IMR-90 (cell line): ENCODE results near the gene ZNF362. TPM values are rescaled to one million over a fixed set of nuclear protein-coding genes. Genes with fewer than 3 reads are reported as not detected.
A peak's percentile ranks its signal among the peaks of the same experiment; 100 is the strongest.

Source experiments
- ATAC-seq: fragments of 200-7000 bp; cut with Tn5 transposase; 2 replicates; pipeline ENCODE4 v1.9.1; 2020; ENCODE audit warnings: low read depth, mild to moderate bottlenecking, moderate library complexity
- BruUV-seq: library from RNA; stranded (reverse); fragments of 400-500 nt; replicated peaks from 2 replicates; lab custom pipeline; 2021; lab: Mats Ljungman, UMichigan
- CTCF ChIA-PET: fragments of 300-600 bp; formaldehyde crosslinking; extraction: SDS; loops from one replicate; lab custom pipeline; 2021; ENCODE audit warnings: antibody characterized with exemption; lab: Yijun Ruan, JAX
- POLR2A ChIA-PET: fragments of 300-600 bp; sonication (Branson Sonifier 250); formaldehyde crosslinking; loops from one replicate; lab custom pipeline; 2022; ENCODE audit warnings: antibody characterized with exemption; ENCODE audit not compliant: unreplicated experiment; lab: Charles Lee
- DNase-seq: peaks from one replicate; pipeline ENCODE4 v3.0.0; 2013
- H2AFZ ChIP-seq: replicated peaks from 2 replicates; pipeline ENCODE3; 2013; ENCODE audit warnings: low read length, mild to moderate bottlenecking; ENCODE audit not compliant: poor library complexity
- H2AK5ac ChIP-seq: 2 replicates; pipeline ENCODE4 v1.6.1; 2013; ENCODE audit warnings: low read depth, low read length, inconsistent platforms
- H2AK9ac ChIP-seq: replicated peaks from 2 replicates; pipeline ENCODE3; 2013; ENCODE audit warnings: mild to moderate bottlenecking, low read depth, low read length, moderate library complexity; ENCODE audit not compliant: poor library complexity
- H2BK120ac ChIP-seq: 2 replicates; pipeline ENCODE4 v1.6.1; 2013; ENCODE audit warnings: low read depth, low read length, inconsistent platforms
- H2BK15ac ChIP-seq: 3 replicates; pipeline ENCODE4 v1.6.1; 2013; ENCODE audit warnings: low read depth, low read length, inconsistent platforms
- H2BK20ac ChIP-seq: 2 replicates; pipeline ENCODE4 v1.6.1; 2013; ENCODE audit warnings: low read depth, mild to moderate bottlenecking, inconsistent platforms, low read length, moderate library complexity
- H2BK5ac ChIP-seq: 2 replicates; pipeline ENCODE4 v1.6.1; 2013; ENCODE audit warnings: mild to moderate bottlenecking, low read depth, low read length, inconsistent platforms; ENCODE audit not compliant: poor library complexity, severe bottlenecking
- H3K14ac ChIP-seq: replicated peaks from 2 replicates; pipeline ENCODE4 v1.6.1; 2013; ENCODE audit warnings: low read depth, low read length, inconsistent platforms
- H3K18ac ChIP-seq: 2 replicates; pipeline ENCODE4 v1.6.1; 2013; ENCODE audit warnings: low read depth, low read length, control low read depth
- H3K23ac ChIP-seq: 2 replicates; pipeline ENCODE4 v1.6.1; 2013; ENCODE audit warnings: low read depth, low read length, inconsistent platforms
- H3K27ac ChIP-seq: 2 replicates; pipeline ENCODE4 v1.5.1; 2013; ENCODE audit warnings: mild to moderate bottlenecking, control low read depth, low read length; ENCODE audit not compliant: insufficient read depth
- H3K27me3 ChIP-seq: 2 replicates; pipeline ENCODE4 v1.6.1; 2013; ENCODE audit warnings: low read length; ENCODE audit not compliant: control insufficient read depth, insufficient read depth
- H3K36me3 ChIP-seq: 2 replicates; pipeline ENCODE4 v1.6.1; 2013; ENCODE audit warnings: low read length, mixed read lengths; ENCODE audit not compliant: control insufficient read depth, insufficient read depth
- H3K4ac ChIP-seq: 2 replicates; pipeline ENCODE4 v1.6.1; 2013; ENCODE audit warnings: low read depth, low read length, inconsistent platforms
- H3K4me1 ChIP-seq: 2 replicates; pipeline ENCODE4 v1.6.1; 2013; ENCODE audit warnings: low read length, mixed read lengths; ENCODE audit not compliant: control insufficient read depth, insufficient read depth
- H3K4me2 ChIP-seq: 2 replicates; pipeline ENCODE4 v1.6.1; 2013; ENCODE audit warnings: low read depth, mild to moderate bottlenecking, control low read depth, low read length, moderate library complexity
- H3K4me3 ChIP-seq: 2 replicates; pipeline ENCODE4 v1.5.1; 2013; ENCODE audit warnings: low read depth, mild to moderate bottlenecking, control low read depth, low read length, moderate library complexity; ENCODE audit not compliant: insufficient read depth
- H3K56ac ChIP-seq: 2 replicates; pipeline ENCODE4 v1.6.1; 2013; ENCODE audit warnings: low read length, inconsistent platforms; ENCODE audit not compliant: insufficient read depth; ENCODE audit errors: extremely low read depth
- H3K79me1 ChIP-seq, 2 experiments: 2 replicates each; pipeline ENCODE4 v1.6.1; 2013; ENCODE audit warnings: low read length in 2 of 2, inconsistent platforms in 1 of 2, low read depth in 1 of 2
- H3K9ac ChIP-seq: 2 replicates; pipeline ENCODE4 v1.6.1; 2013; ENCODE audit warnings: low read depth, low read length, control low read depth
- H3K9me1 ChIP-seq: 2 replicates; pipeline ENCODE4 v1.6.1; 2013; ENCODE audit warnings: low read length, inconsistent platforms; ENCODE audit not compliant: insufficient read depth
- H3K9me3 ChIP-seq: 2 replicates; pipeline ENCODE4 v1.6.1; 2013; ENCODE audit warnings: low read length; ENCODE audit not compliant: control insufficient read depth, insufficient read depth
- H4K20me1 ChIP-seq: 2 replicates; pipeline ENCODE4 v1.6.1; 2013; ENCODE audit warnings: low read length, inconsistent platforms; ENCODE audit not compliant: insufficient read depth
- H4K5ac ChIP-seq: 2 replicates; pipeline ENCODE4 v1.6.1; 2013; ENCODE audit warnings: mild to moderate bottlenecking, low read depth, low read length, control low read depth
- H4K8ac ChIP-seq, 2 experiments: 2 replicates each; pipeline ENCODE4 v1.6.1; 2013; ENCODE audit warnings: low read depth in 2 of 2, low read length in 2 of 2, control low read depth in 1 of 2, inconsistent platforms in 1 of 2
- H4K91ac ChIP-seq: 2 replicates; pipeline ENCODE4 v1.6.1; 2013; ENCODE audit warnings: low read depth, low read length, inconsistent platforms; ENCODE audit not compliant: insufficient read depth
- CEBPB ChIP-seq: IDR thresholded peaks from 2 replicates; pipeline ENCODE4 v1.6.1; 2012; ENCODE audit warnings: low read depth, low read length, improper control_type of control experiment
- WGBS, 2 experiments: methylation state at CpG; one replicate each; pipeline versions ENCODE4 v1.1.5 to v1.1.7; 2013; ENCODE audit warnings: missing lambda C conversion rate in 2 of 2; ENCODE audit not compliant: insufficient read length in 1 of 2; ENCODE audit errors: extremely low coverage in 2 of 2; 5-methylcytosine and 5-hydroxymethylcytosine counted together
- dilution Hi-C: fragments of 300-500 bp; cut with HindIII; formaldehyde crosslinking; loops from one replicate; pipeline ENCODE4 v1.14.3; 2018; ENCODE audit warnings: low sequenced_read_pairs; ENCODE audit not compliant: unreplicated experiment
- in situ Hi-C: fragments of 300-500 bp; cut with MboI; formaldehyde crosslinking; loops from 3 replicates; pipeline ENCODE4 v1.14.3; 2019; ENCODE audit warnings: low sequenced_read_pairs, inconsistent platforms, mixed read lengths
- intact Hi-C: fragments of 100-400 bp; cut with micrococcal nuclease; formaldehyde crosslinking; loops from 2 replicates; pipeline ENCODE4 v1.10.0; 2022
- polyA plus RNA-seq, 3 experiments: library from polyadenylated mRNA; depleted of rRNA; stranded (reverse); fragments of >200 nt; gene quantifications; 2 replicates each; pipeline ENCODE4 v1.2.3, GENCODE V29; 2012; ENCODE audit warnings: low replicate concordance in 1 of 3
- total RNA-seq: library from RNA; depleted of rRNA; stranded (reverse); fragments of >200 nt; gene quantifications from 2 replicates; pipeline ENCODE4 v1.2.3, GENCODE V29; 2012
- TF ChIP-seq, protein P1 (sequence below): fragments of 150-350 bp; IDR thresholded peaks from 2 replicates; pipeline ENCODE4 v1.6.1; 2016; ENCODE audit warnings: low read depth, mild to moderate bottlenecking, low read length, moderate library complexity, borderline replicate concordance

The ZNF362 gene
- total and polyA plus RNA-seq, 2 of the 4 experiments (the other 2 are of a cell fraction), result 5.7 to 12.9 TPM

DNA sequence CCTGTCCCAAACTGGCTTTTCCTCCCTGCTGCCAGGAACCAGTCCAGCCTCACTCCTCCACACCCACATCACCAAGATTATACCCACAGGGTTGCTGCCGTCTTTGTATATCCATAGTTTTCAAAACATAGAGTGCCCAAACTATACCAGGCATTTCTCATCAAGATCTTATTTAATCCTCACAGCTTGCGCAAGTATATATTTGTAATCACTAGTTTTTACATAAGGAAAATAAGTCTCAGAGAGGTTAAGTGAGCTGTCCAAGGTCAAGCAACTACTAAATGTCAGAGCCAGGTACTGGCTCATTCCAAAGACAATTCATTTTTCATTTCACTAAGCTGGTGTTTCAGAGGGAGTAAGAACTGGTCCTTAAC, 34.9 kb upstream of the ZNF362 start:
- CTCF ChIA-PET, result no interaction called here

More for the DNA sequence above, 34.9 kb upstream of the ZNF362 start:
- Histone ChIP-seq H3K23ac (no peak overlapping the region), H3K9me1 (0 out of 2 replicates have a peak, but pooled peaks cover 7% of the 10 kb centered on the region), H3K56ac (no peak overlapping the region), H3K4ac (no peak overlapping the region), H2BK20ac (no peak overlapping the region), H3K18ac (no peak overlapping the region), H3K4me3 (no peak overlapping the region), H3K9ac (no peak overlapping the region), H2AK5ac (no peak overlapping the region), H3K4me1 (peaks cover 10% of the 10 kb centered on the region), H3K4me2 (no peak overlapping the region), H2AFZ (no peak overlapping the region), H4K91ac (no peak overlapping the region), H2BK120ac (no peak overlapping the region), H4K5ac (no peak overlapping the region), H2AK9ac (no peak overlapping the region), H2BK5ac (no peak overlapping the region), H3K14ac (no peak overlapping the region), H3K27me3 (peaks cover 4% of the 10 kb centered on the region), H3K9me3 (no peaks in the 10 kb centered on the region), H3K27ac (no peak overlapping the region), H2BK15ac (no peak overlapping the region), H4K8ac (no peak overlapping the region), H4K20me1 (no peaks in the 10 kb centered on the region), H3K36me3 (no peaks in the 10 kb centered on the region), H3K79me1 (no peaks in the 10 kb centered on the region)
- WGBS, 2 experiments, result no CpG with 5 or more reads among the region's 2 CpGs
- in situ Hi-C loops, result loop anchor here (25.0 kb wide), 1 partner anchor 391 kb away; no protein-coding TSS in a partner anchor
- peak; percentile 18 for ATAC-seq
- BruUV-seq, result no TSS peak
- TF ChIP-seq, protein P1, sequence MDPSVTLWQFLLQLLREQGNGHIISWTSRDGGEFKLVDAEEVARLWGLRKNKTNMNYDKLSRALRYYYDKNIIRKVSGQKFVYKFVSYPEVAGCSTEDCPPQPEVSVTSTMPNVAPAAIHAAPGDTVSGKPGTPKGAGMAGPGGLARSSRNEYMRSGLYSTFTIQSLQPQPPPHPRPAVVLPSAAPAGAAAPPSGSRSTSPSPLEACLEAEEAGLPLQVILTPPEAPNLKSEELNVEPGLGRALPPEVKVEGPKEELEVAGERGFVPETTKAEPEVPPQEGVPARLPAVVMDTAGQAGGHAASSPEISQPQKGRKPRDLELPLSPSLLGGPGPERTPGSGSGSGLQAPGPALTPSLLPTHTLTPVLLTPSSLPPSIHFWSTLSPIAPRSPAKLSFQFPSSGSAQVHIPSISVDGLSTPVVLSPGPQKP, result no peak
- peak; percentile 72 for TF ChIP-seq CEBPB
- no peak for DNase-seq
- POLR2A ChIA-PET, result no interaction called here
- dilution Hi-C loops, result no loop called here
- intact Hi-C loops, result no loop called here
